ENCODE results near the gene TTC27. TPM values are rescaled to one million over a fixed set of nuclear protein-coding genes. Genes with fewer than 3 reads are reported as not detected.

Gene TTC27
- total and polyA plus RNA-seq, 2 donors = 10.9 to 17.8 TPM

- no peak for DNase-seq (ENCODE audit: low read depth in 6 of 9, low spot score in 9 of 9)
- no peak overlapping the region for H3K4me3 ChIP-seq (ENCODE audit: low read length in 2 of 2)
- WGBS = 98% methylated on average over 5 of the region's 5 CpGs
- no peaks in the 10 kb centered on the region for H3K4me1 ChIP-seq (ENCODE audit: control insufficient read depth in 2 of 2, insufficient read depth in 2 of 2, low read length in 2 of 2)
- H3K9me3 ChIP-seq (ENCODE audit: control insufficient read depth in 2 of 2, insufficient read depth in 1 of 2, low read length in 1 of 2) = no peaks in the 10 kb centered on the region
- H3K27ac ChIP-seq (ENCODE audit: low read depth in 1 of 2, low read length in 1 of 2) = no peak overlapping the region
- no peaks in the 10 kb centered on the region for H3K27me3 ChIP-seq (ENCODE audit: control insufficient read depth in 2 of 2, insufficient read depth in 1 of 2, low read length in 1 of 2)
- H3K36me3 ChIP-seq (ENCODE audit: control insufficient read depth in 2 of 2, insufficient read depth in 2 of 2, low read length in 1 of 2) = no peaks in the 10 kb centered on the region
Measured at GRCh38 chr2:32683520-32684086, 55.8 kb downstream of the TTC27 start.

DNA sequence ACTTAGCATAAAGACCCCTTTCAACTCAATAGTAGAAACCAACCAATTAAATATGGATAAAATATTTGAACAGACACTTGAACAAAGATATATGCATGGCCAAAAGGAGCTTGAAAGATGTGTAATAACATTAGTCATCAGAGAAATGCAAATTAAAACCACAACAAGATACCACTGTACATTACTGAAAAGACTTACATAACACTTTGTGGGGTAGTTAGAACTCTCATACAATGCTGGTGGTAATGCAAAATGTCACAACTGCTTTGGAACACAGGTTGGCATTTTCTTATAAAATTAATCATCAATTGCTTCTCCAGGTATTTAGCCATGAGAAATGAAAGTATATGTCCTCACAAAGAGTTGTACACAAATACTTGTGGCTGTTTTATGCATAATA, 60.7 kb downstream of the TTC27 start:
- Histone ChIP-seq H3K36me3 (ENCODE audit: control insufficient read depth in 2 of 2, insufficient read depth in 2 of 2, low read length in 1 of 2) (no peaks in the 10 kb centered on the region), H3K27me3 (ENCODE audit: control insufficient read depth in 2 of 2, insufficient read depth in 1 of 2, low read length in 1 of 2) (no peaks in the 10 kb centered on the region), H3K27ac (ENCODE audit: low read depth in 1 of 2, low read length in 1 of 2) (no peak overlapping the region), H3K9me3 (ENCODE audit: control insufficient read depth in 2 of 2, insufficient read depth in 1 of 2, low read length in 1 of 2) (no peaks in the 10 kb centered on the region), H3K4me1 (ENCODE audit: control insufficient read depth in 2 of 2, insufficient read depth in 2 of 2, low read length in 2 of 2) (no peaks in the 10 kb centered on the region), H3K4me3 (ENCODE audit: low read length in 2 of 2) (no peak overlapping the region)
- DNase-seq (ENCODE audit: low read depth in 6 of 9, low spot score in 9 of 9) = no peak

DNA sequence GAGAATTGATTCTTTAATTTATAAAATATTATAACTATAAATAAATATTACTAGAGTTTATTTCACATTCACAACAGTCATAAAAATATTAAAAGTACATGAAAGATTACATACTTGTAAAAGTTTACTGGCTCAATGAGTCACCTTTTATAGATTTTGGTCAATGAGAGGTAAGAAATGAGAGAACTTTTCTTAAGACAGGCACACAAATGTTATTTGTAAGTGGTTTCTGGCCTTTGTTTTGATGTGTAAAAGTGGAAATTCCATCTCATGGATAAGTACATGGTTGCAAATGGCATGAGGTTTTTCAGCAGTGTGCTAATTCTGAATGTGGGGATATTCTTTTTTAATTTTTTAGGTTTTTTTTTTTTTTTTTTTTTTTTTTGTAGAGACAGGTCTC, 63.8 kb downstream of the TTC27 start:
- H3K9me3 ChIP-seq (ENCODE audit: control insufficient read depth in 2 of 2, insufficient read depth in 1 of 2, low read length in 1 of 2) = no peaks in the 10 kb centered on the region
- no peaks in the 10 kb centered on the region for H3K4me1 ChIP-seq (ENCODE audit: control insufficient read depth in 2 of 2, insufficient read depth in 2 of 2, low read length in 2 of 2)
- H3K27me3 ChIP-seq (ENCODE audit: control insufficient read depth in 2 of 2, insufficient read depth in 1 of 2, low read length in 1 of 2) = no peaks in the 10 kb centered on the region
- no peak for DNase-seq (ENCODE audit: low read depth in 6 of 9, low spot score in 9 of 9)
- H3K27ac ChIP-seq (ENCODE audit: low read depth in 1 of 2, low read length in 1 of 2) = no peak overlapping the region
- no peaks in the 10 kb centered on the region for H3K36me3 ChIP-seq (ENCODE audit: control insufficient read depth in 2 of 2, insufficient read depth in 2 of 2, low read length in 1 of 2)
- H3K4me3 ChIP-seq (ENCODE audit: low read length in 2 of 2) = no peak overlapping the region

- no peak for DNase-seq (ENCODE audit: low read depth in 6 of 9, low spot score in 9 of 9)
- WGBS = 98% methylated on average over 4 of the region's 4 CpGs
Measured at GRCh38 chr2:32696439-32696838, 68.6 kb downstream of the TTC27 start.

DNA sequence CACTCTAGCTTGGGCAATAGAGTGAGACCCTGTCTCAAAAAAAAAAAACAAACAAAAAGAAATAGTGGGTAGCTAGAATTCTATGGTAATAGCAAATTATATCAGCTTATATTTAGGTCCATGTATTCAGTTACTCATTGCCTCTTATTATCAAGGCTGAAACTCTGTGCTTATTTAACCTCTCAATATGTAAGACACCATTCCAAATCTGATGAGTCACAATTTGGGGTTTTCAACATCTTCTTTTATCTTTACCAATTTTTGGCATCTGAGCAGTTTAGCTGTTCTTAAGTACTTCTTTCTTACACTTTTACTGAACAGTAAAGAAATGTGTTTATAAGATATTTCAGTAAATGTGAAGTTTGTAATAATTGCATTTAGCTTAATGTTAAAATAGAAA, 69.3 kb downstream of the TTC27 start:
- H3K4me1 ChIP-seq (ENCODE audit: control insufficient read depth in 2 of 2, insufficient read depth in 2 of 2, low read length in 2 of 2) = no peaks in the 10 kb centered on the region
- no peaks in the 10 kb centered on the region for H3K9me3 ChIP-seq (ENCODE audit: control insufficient read depth in 2 of 2, insufficient read depth in 1 of 2, low read length in 1 of 2)

More at GRCh38 chr2:32696439-32696838, 68.6 kb downstream of the TTC27 start:
- no peaks in the 10 kb centered on the region for H3K27me3 ChIP-seq (ENCODE audit: control insufficient read depth in 2 of 2, insufficient read depth in 1 of 2, low read length in 1 of 2)
- H3K4me1 ChIP-seq (ENCODE audit: control insufficient read depth in 2 of 2, insufficient read depth in 2 of 2, low read length in 2 of 2) = no peaks in the 10 kb centered on the region
- no peak overlapping the region for H3K27ac ChIP-seq (ENCODE audit: low read depth in 1 of 2, low read length in 1 of 2)
- H3K4me3 ChIP-seq (ENCODE audit: low read length in 2 of 2) = no peak overlapping the region
- no peaks in the 10 kb centered on the region for H3K36me3 ChIP-seq (ENCODE audit: control insufficient read depth in 2 of 2, insufficient read depth in 2 of 2, low read length in 1 of 2)
- no peaks in the 10 kb centered on the region for H3K9me3 ChIP-seq (ENCODE audit: control insufficient read depth in 2 of 2, insufficient read depth in 1 of 2, low read length in 1 of 2)

DNA sequence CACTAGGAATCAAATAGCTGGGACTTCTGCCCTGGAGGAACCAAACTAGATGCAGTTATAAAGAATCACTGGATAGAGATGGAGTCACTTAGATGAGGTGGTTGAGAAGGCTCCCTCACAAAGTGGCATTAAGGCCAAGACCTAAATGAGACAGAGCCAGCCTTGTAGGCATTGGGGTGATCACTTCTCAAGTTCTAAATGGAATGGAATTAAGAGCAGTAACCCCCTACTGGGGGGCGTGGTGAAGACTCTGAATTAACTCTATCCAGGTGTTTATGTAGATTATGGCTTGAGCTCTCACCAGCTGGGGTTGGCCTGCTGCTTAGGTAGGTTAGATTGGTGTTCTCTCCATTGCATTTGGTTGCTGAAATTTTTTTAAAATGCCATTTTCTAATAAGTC, 71.3 kb downstream of the TTC27 start:
- Histone ChIP-seq H3K4me3 (ENCODE audit: low read length in 2 of 2) (no peak overlapping the region), H3K36me3 (ENCODE audit: control insufficient read depth in 2 of 2, insufficient read depth in 2 of 2, low read length in 1 of 2) (no peaks in the 10 kb centered on the region), H3K27ac (ENCODE audit: low read depth in 1 of 2, low read length in 1 of 2) (no peak overlapping the region), H3K4me1 (ENCODE audit: control insufficient read depth in 2 of 2, insufficient read depth in 2 of 2, low read length in 2 of 2) (no peaks in the 10 kb centered on the region), H3K9me3 (ENCODE audit: control insufficient read depth in 2 of 2, insufficient read depth in 1 of 2, low read length in 1 of 2) (no peaks in the 10 kb centered on the region), H3K27me3 (ENCODE audit: control insufficient read depth in 2 of 2, insufficient read depth in 1 of 2, low read length in 1 of 2) (no peaks in the 10 kb centered on the region)
- no peak for DNase-seq (ENCODE audit: low read depth in 6 of 9, low spot score in 9 of 9)
- 95% methylated on average over 1 of the region's 1 CpG for WGBS

More for the DNA sequence above, 69.3 kb downstream of the TTC27 start:
- no peak for DNase-seq (ENCODE audit: low read depth in 6 of 9, low spot score in 9 of 9)
- Histone ChIP-seq H3K27ac (ENCODE audit: low read depth in 1 of 2, low read length in 1 of 2) (no peak overlapping the region), H3K36me3 (ENCODE audit: control insufficient read depth in 2 of 2, insufficient read depth in 2 of 2, low read length in 1 of 2) (no peaks in the 10 kb centered on the region), H3K27me3 (ENCODE audit: control insufficient read depth in 2 of 2, insufficient read depth in 1 of 2, low read length in 1 of 2) (no peaks in the 10 kb centered on the region), H3K4me3 (ENCODE audit: low read length in 2 of 2) (no peak overlapping the region)

DNA sequence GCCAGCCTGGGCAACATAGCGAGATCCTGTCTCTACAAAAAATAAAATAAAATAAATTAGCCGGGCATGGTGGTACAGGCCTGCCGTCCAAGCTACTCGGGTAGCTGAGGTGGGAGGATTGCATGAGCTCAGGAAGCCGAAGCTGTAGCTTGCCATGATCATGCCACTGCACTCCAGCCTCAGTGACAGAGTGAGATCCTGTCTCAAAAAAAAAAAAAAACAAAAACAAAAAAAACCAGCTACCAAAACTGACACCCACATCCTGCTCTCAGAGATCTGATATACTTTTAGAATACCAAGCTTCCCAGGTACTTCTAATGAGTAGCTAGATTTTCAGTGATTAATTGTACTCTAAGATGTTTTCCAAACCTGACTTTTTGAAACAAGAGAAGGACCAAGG, 74.0 kb downstream of the TTC27 start:
- Histone ChIP-seq H3K27me3 (ENCODE audit: control insufficient read depth in 2 of 2, insufficient read depth in 1 of 2, low read length in 1 of 2) (no peaks in the 10 kb centered on the region), H3K4me3 (ENCODE audit: low read length in 2 of 2) (no peak overlapping the region), H3K4me1 (ENCODE audit: control insufficient read depth in 2 of 2, insufficient read depth in 2 of 2, low read length in 2 of 2) (no peaks in the 10 kb centered on the region), H3K9me3 (ENCODE audit: control insufficient read depth in 2 of 2, insufficient read depth in 1 of 2, low read length in 1 of 2) (no peaks in the 10 kb centered on the region), H3K36me3 (ENCODE audit: control insufficient read depth in 2 of 2, insufficient read depth in 2 of 2, low read length in 1 of 2) (no peaks in the 10 kb centered on the region), H3K27ac (ENCODE audit: low read depth in 1 of 2, low read length in 1 of 2) (no peak overlapping the region)
- 97% methylated on average over 5 of the region's 5 CpGs for WGBS
- DNase-seq (ENCODE audit: low read depth in 6 of 9, low spot score in 9 of 9) = peak in 3 of 9 donors; percentile 4 to 27 (median 10)

GRCh38 chr2:32702303-32703064, 74.6 kb downstream of the TTC27 start:
- 98% methylated on average over 5 of the region's 5 CpGs for WGBS
- no peaks in the 10 kb centered on the region for H3K36me3 ChIP-seq (ENCODE audit: control insufficient read depth in 2 of 2, insufficient read depth in 2 of 2, low read length in 1 of 2)
- H3K27ac ChIP-seq (ENCODE audit: low read depth in 1 of 2, low read length in 1 of 2) = peak overlapping the region in 1 of 2 donors; percentile 46

GRCh38 chr2:32706815-32707579, 79.1 kb downstream of the TTC27 start:
- 98% methylated on average over 5 of the region's 5 CpGs for WGBS
- Histone ChIP-seq H3K4me3 (ENCODE audit: low read length in 2 of 2) (no peak overlapping the region), H3K36me3 (ENCODE audit: control insufficient read depth in 2 of 2, insufficient read depth in 2 of 2, low read length in 1 of 2) (no peaks in the 10 kb centered on the region), H3K9me3 (ENCODE audit: control insufficient read depth in 2 of 2, insufficient read depth in 1 of 2, low read length in 1 of 2) (no peaks in the 10 kb centered on the region), H3K4me1 (ENCODE audit: control insufficient read depth in 2 of 2, insufficient read depth in 2 of 2, low read length in 2 of 2) (no peaks in the 10 kb centered on the region), H3K27ac (ENCODE audit: low read depth in 1 of 2, low read length in 1 of 2) (no peak overlapping the region), H3K27me3 (ENCODE audit: control insufficient read depth in 2 of 2, insufficient read depth in 1 of 2, low read length in 1 of 2) (no peaks in the 10 kb centered on the region)
- DNase-seq (ENCODE audit: low read depth in 6 of 9, low spot score in 9 of 9) = no peak

More at GRCh38 chr2:32702303-32703064, 74.6 kb downstream of the TTC27 start:
- DNase-seq (ENCODE audit: low read depth in 6 of 9, low spot score in 9 of 9) = peak in 1 of 9 donors; percentile 2
- Histone ChIP-seq H3K4me3 (ENCODE audit: low read length in 2 of 2) (no peak overlapping the region), H3K27me3 (ENCODE audit: control insufficient read depth in 2 of 2, insufficient read depth in 1 of 2, low read length in 1 of 2) (no peaks in the 10 kb centered on the region), H3K9me3 (ENCODE audit: control insufficient read depth in 2 of 2, insufficient read depth in 1 of 2, low read length in 1 of 2) (no peaks in the 10 kb centered on the region), H3K4me1 (ENCODE audit: control insufficient read depth in 2 of 2, insufficient read depth in 2 of 2, low read length in 2 of 2) (no peaks in the 10 kb centered on the region)
